HS-5 (cell line): Measurements from ENCODE around the gene GINS3.
"Not testable (repeated sequence)": the region's sequence is repeated elsewhere in the genome, so short reads cannot be mapped to it uniquely, and the experiment has no call there.

Source experiments
- DNase-seq: peaks from one replicate; pipeline ENCODE4 v3.0.0-alpha.2; 2012; ENCODE audit warnings: low read depth

Gene GINS3

GRCh38 chr16:58389724-58390123 is 2.5 kb upstream of the GINS3 start:
- DNase-seq: no peak

GRCh38 chr16:58393138-58393504 is 850 bp downstream of the GINS3 start:
- no peak for DNase-seq

- not testable (repeated sequence) for DNase-seq
Observed at GRCh38 chr16:58396897-58397296, 4.6 kb downstream of the GINS3 start.

GRCh38 chr16:58399718-58400633 is 7.7 kb downstream of the GINS3 start:
- DNase-seq: no peak

- not testable (repeated sequence) for DNase-seq
Observed at GRCh38 chr16:58401305-58401704, 9.0 kb downstream of the GINS3 start.

GRCh38 chr16:58402796-58403195 is 10.5 kb downstream of the GINS3 start:
- DNase-seq: no peak

GRCh38 chr16:58409316-58409973 is 17.2 kb downstream of the GINS3 start:
- DNase-seq: no peak

GRCh38 chr16:58411336-58411735 is 19.1 kb downstream of the GINS3 start:
- no peak for DNase-seq

- no peak for DNase-seq
Observed at GRCh38 chr16:58411736-58412614, 19.7 kb downstream of the GINS3 start.

- not testable (repeated sequence) for DNase-seq
Observed at GRCh38 chr16:58412615-58412970, 20.3 kb downstream of the GINS3 start.

- no peak for DNase-seq
Observed at GRCh38 chr16:58413359-58413758, 21.1 kb downstream of the GINS3 start.

GRCh38 chr16:58415003-58415402 is 22.7 kb downstream of the GINS3 start:
- DNase-seq: no peak

- not testable (repeated sequence) for DNase-seq
Observed at GRCh38 chr16:58415961-58416360, 23.7 kb downstream of the GINS3 start.

- no peak for DNase-seq
Observed at GRCh38 chr16:58417035-58417434, 24.8 kb downstream of the GINS3 start.

- no peak for DNase-seq
Observed at GRCh38 chr16:58417600-58417999, 25.3 kb downstream of the GINS3 start.

- no peak for DNase-seq
Observed at GRCh38 chr16:58418026-58418425, 25.8 kb downstream of the GINS3 start.

GRCh38 chr16:58418601-58419000 is 26.3 kb downstream of the GINS3 start:
- no peak for DNase-seq

- DNase-seq: no peak
Observed at GRCh38 chr16:58419241-58419990, 27.1 kb downstream of the GINS3 start.

GRCh38 chr16:58421059-58421458 is 28.8 kb downstream of the GINS3 start:
- no peak for DNase-seq

GRCh38 chr16:58421529-58421928 is 29.3 kb downstream of the GINS3 start:
- DNase-seq: no peak

GRCh38 chr16:58422809-58423208 is 30.5 kb downstream of the GINS3 start:
- no peak for DNase-seq

- no peak for DNase-seq
Observed at GRCh38 chr16:58425245-58425644, 33.0 kb downstream of the GINS3 start.
